IMR-90 (cell line): ENCODE results near the gene GDF10. TPM values are rescaled to one million over a fixed set of nuclear protein-coding genes. Genes with fewer than 3 reads are reported as not detected.

ENCODE experiments used
- ATAC-seq: fragments of 200-7000 bp; cut with Tn5 transposase; 2 replicates; pipeline ENCODE4 v1.9.1; 2020; ENCODE audit warnings: low read depth, mild to moderate bottlenecking, moderate library complexity
- BruUV-seq: library from RNA; stranded (reverse); fragments of 400-500 nt; replicated peaks from 2 replicates; lab custom pipeline; 2021; lab: Mats Ljungman, UMichigan
- CTCF ChIA-PET: fragments of 300-600 bp; formaldehyde crosslinking; extraction: SDS; loops from one replicate; lab custom pipeline; 2021; ENCODE audit warnings: antibody characterized with exemption; lab: Yijun Ruan, JAX
- POLR2A ChIA-PET: fragments of 300-600 bp; sonication (Branson Sonifier 250); formaldehyde crosslinking; loops from one replicate; lab custom pipeline; 2022; ENCODE audit warnings: antibody characterized with exemption; ENCODE audit not compliant: unreplicated experiment; lab: Charles Lee
- DNase-seq: peaks from one replicate; pipeline ENCODE4 v3.0.0; 2013
- H2AFZ ChIP-seq: replicated peaks from 2 replicates; pipeline ENCODE3; 2013; ENCODE audit warnings: low read length, mild to moderate bottlenecking; ENCODE audit not compliant: poor library complexity
- H2AK5ac ChIP-seq: 2 replicates; pipeline ENCODE4 v1.6.1; 2013; ENCODE audit warnings: low read depth, low read length, inconsistent platforms
- H2AK9ac ChIP-seq: replicated peaks from 2 replicates; pipeline ENCODE3; 2013; ENCODE audit warnings: mild to moderate bottlenecking, low read depth, low read length, moderate library complexity; ENCODE audit not compliant: poor library complexity
- H2BK120ac ChIP-seq: 2 replicates; pipeline ENCODE4 v1.6.1; 2013; ENCODE audit warnings: low read depth, low read length, inconsistent platforms
- H2BK15ac ChIP-seq: 3 replicates; pipeline ENCODE4 v1.6.1; 2013; ENCODE audit warnings: low read depth, low read length, inconsistent platforms
- H2BK20ac ChIP-seq: 2 replicates; pipeline ENCODE4 v1.6.1; 2013; ENCODE audit warnings: low read depth, mild to moderate bottlenecking, inconsistent platforms, low read length, moderate library complexity
- H2BK5ac ChIP-seq: 2 replicates; pipeline ENCODE4 v1.6.1; 2013; ENCODE audit warnings: mild to moderate bottlenecking, low read depth, low read length, inconsistent platforms; ENCODE audit not compliant: poor library complexity, severe bottlenecking
- H3K14ac ChIP-seq: replicated peaks from 2 replicates; pipeline ENCODE4 v1.6.1; 2013; ENCODE audit warnings: low read depth, low read length, inconsistent platforms
- H3K18ac ChIP-seq: 2 replicates; pipeline ENCODE4 v1.6.1; 2013; ENCODE audit warnings: low read depth, low read length, control low read depth
- H3K23ac ChIP-seq: 2 replicates; pipeline ENCODE4 v1.6.1; 2013; ENCODE audit warnings: low read depth, low read length, inconsistent platforms
- H3K27ac ChIP-seq: 2 replicates; pipeline ENCODE4 v1.5.1; 2013; ENCODE audit warnings: mild to moderate bottlenecking, control low read depth, low read length; ENCODE audit not compliant: insufficient read depth
- H3K27me3 ChIP-seq: 2 replicates; pipeline ENCODE4 v1.6.1; 2013; ENCODE audit warnings: low read length; ENCODE audit not compliant: control insufficient read depth, insufficient read depth
- H3K36me3 ChIP-seq: 2 replicates; pipeline ENCODE4 v1.6.1; 2013; ENCODE audit warnings: low read length, mixed read lengths; ENCODE audit not compliant: control insufficient read depth, insufficient read depth
- H3K4ac ChIP-seq: 2 replicates; pipeline ENCODE4 v1.6.1; 2013; ENCODE audit warnings: low read depth, low read length, inconsistent platforms
- H3K4me1 ChIP-seq: 2 replicates; pipeline ENCODE4 v1.6.1; 2013; ENCODE audit warnings: low read length, mixed read lengths; ENCODE audit not compliant: control insufficient read depth, insufficient read depth
- H3K4me2 ChIP-seq: 2 replicates; pipeline ENCODE4 v1.6.1; 2013; ENCODE audit warnings: low read depth, mild to moderate bottlenecking, control low read depth, low read length, moderate library complexity
- H3K4me3 ChIP-seq: 2 replicates; pipeline ENCODE4 v1.5.1; 2013; ENCODE audit warnings: low read depth, mild to moderate bottlenecking, control low read depth, low read length, moderate library complexity; ENCODE audit not compliant: insufficient read depth
- H3K56ac ChIP-seq: 2 replicates; pipeline ENCODE4 v1.6.1; 2013; ENCODE audit warnings: low read length, inconsistent platforms; ENCODE audit not compliant: insufficient read depth; ENCODE audit errors: extremely low read depth
- H3K79me1 ChIP-seq, 2 experiments: 2 replicates each; pipeline ENCODE4 v1.6.1; 2013; ENCODE audit warnings: low read length in 2 of 2, inconsistent platforms in 1 of 2, low read depth in 1 of 2
- H3K9ac ChIP-seq: 2 replicates; pipeline ENCODE4 v1.6.1; 2013; ENCODE audit warnings: low read depth, low read length, control low read depth
- H3K9me1 ChIP-seq: 2 replicates; pipeline ENCODE4 v1.6.1; 2013; ENCODE audit warnings: low read length, inconsistent platforms; ENCODE audit not compliant: insufficient read depth
- H3K9me3 ChIP-seq: 2 replicates; pipeline ENCODE4 v1.6.1; 2013; ENCODE audit warnings: low read length; ENCODE audit not compliant: control insufficient read depth, insufficient read depth
- H4K20me1 ChIP-seq: 2 replicates; pipeline ENCODE4 v1.6.1; 2013; ENCODE audit warnings: low read length, inconsistent platforms; ENCODE audit not compliant: insufficient read depth
- H4K5ac ChIP-seq: 2 replicates; pipeline ENCODE4 v1.6.1; 2013; ENCODE audit warnings: mild to moderate bottlenecking, low read depth, low read length, control low read depth
- H4K8ac ChIP-seq, 2 experiments: 2 replicates each; pipeline ENCODE4 v1.6.1; 2013; ENCODE audit warnings: low read depth in 2 of 2, low read length in 2 of 2, control low read depth in 1 of 2, inconsistent platforms in 1 of 2
- H4K91ac ChIP-seq: 2 replicates; pipeline ENCODE4 v1.6.1; 2013; ENCODE audit warnings: low read depth, low read length, inconsistent platforms; ENCODE audit not compliant: insufficient read depth
- BHLHE40 ChIP-seq: fragments of 150-350 bp; IDR thresholded peaks from 2 replicates; pipeline ENCODE4 v1.6.1; 2016; ENCODE audit warnings: mild to moderate bottlenecking, low read depth, low read length
- CEBPB ChIP-seq: IDR thresholded peaks from 2 replicates; pipeline ENCODE4 v1.6.1; 2012; ENCODE audit warnings: low read depth, low read length, improper control_type of control experiment
- CHD1 ChIP-seq: IDR thresholded peaks from 2 replicates; pipeline ENCODE4 v1.6.1; 2012; ENCODE audit warnings: low read depth, low read length, improper control_type of control experiment
- FOS ChIP-seq: fragments of 150-350 bp; IDR thresholded peaks from 2 replicates; pipeline ENCODE4 v1.6.1; 2016; ENCODE audit warnings: low read depth, low read length
- MAFK ChIP-seq: IDR thresholded peaks from 2 replicates; pipeline ENCODE4 v1.6.1; 2012; ENCODE audit warnings: low read depth, low read length, improper control_type of control experiment
- MAZ ChIP-seq: IDR thresholded peaks from 2 replicates; pipeline ENCODE4 v1.6.1; 2012; ENCODE audit warnings: low read depth, mild to moderate bottlenecking, low read length, improper control_type of control experiment, moderate library complexity, borderline replicate concordance
- MXI1 ChIP-seq: IDR thresholded peaks from 2 replicates; pipeline ENCODE4 v1.6.1; 2012; ENCODE audit warnings: low read depth, mild to moderate bottlenecking, low read length, moderate library complexity, borderline replicate concordance
- NFE2L2 ChIP-seq: fragments of 150-350 bp; IDR thresholded peaks from 2 replicates; pipeline ENCODE4 v1.6.1; 2016; ENCODE audit warnings: low read depth, mild to moderate bottlenecking, low read length
- POLR2A ChIP-seq: IDR thresholded peaks from 2 replicates; pipeline ENCODE4 v1.6.1; 2012; ENCODE audit warnings: mild to moderate bottlenecking, low read depth, low read length
- RAD21 ChIP-seq: IDR thresholded peaks from 2 replicates; pipeline ENCODE4 v1.6.1; 2012; ENCODE audit warnings: low read length, improper control_type of control experiment
- RCOR1 ChIP-seq: IDR thresholded peaks from 2 replicates; pipeline ENCODE4 v1.6.1; 2012; ENCODE audit warnings: mild to moderate bottlenecking, low read length, improper control_type of control experiment; ENCODE audit not compliant: insufficient replicate concordance
- RFX5 ChIP-seq: IDR thresholded peaks from 2 replicates; pipeline ENCODE4 v1.8.0; 2012; ENCODE audit warnings: low read depth, mild to moderate bottlenecking, low read length, moderate library complexity
- SMC3 ChIP-seq: fragments of 150-350 bp; IDR thresholded peaks from 2 replicates; pipeline ENCODE4 v1.6.1; 2016; ENCODE audit warnings: low read depth, mild to moderate bottlenecking, antibody characterized with exemption, low read length, moderate library complexity
- WGBS, 2 experiments: methylation state at CpG; one replicate each; pipeline versions ENCODE4 v1.1.5 to v1.1.7; 2013; ENCODE audit warnings: missing lambda C conversion rate in 2 of 2; ENCODE audit not compliant: insufficient read length in 1 of 2; ENCODE audit errors: extremely low coverage in 2 of 2; 5-methylcytosine and 5-hydroxymethylcytosine counted together
- dilution Hi-C: fragments of 300-500 bp; cut with HindIII; formaldehyde crosslinking; loops from one replicate; pipeline ENCODE4 v1.14.3; 2018; ENCODE audit warnings: low sequenced_read_pairs; ENCODE audit not compliant: unreplicated experiment
- in situ Hi-C: fragments of 300-500 bp; cut with MboI; formaldehyde crosslinking; loops from 3 replicates; pipeline ENCODE4 v1.14.3; 2019; ENCODE audit warnings: low sequenced_read_pairs, inconsistent platforms, mixed read lengths
- intact Hi-C: fragments of 100-400 bp; cut with micrococcal nuclease; formaldehyde crosslinking; loops from 2 replicates; pipeline ENCODE4 v1.10.0; 2022
- polyA plus RNA-seq, 3 experiments: library from polyadenylated mRNA; depleted of rRNA; stranded (reverse); fragments of >200 nt; gene quantifications; 2 replicates each; pipeline ENCODE4 v1.2.3, GENCODE V29; 2012; ENCODE audit warnings: low replicate concordance in 1 of 3
- total RNA-seq: library from RNA; depleted of rRNA; stranded (reverse); fragments of >200 nt; gene quantifications from 2 replicates; pipeline ENCODE4 v1.2.3, GENCODE V29; 2012
- TF ChIP-seq, protein P1 (sequence below): fragments of 150-350 bp; IDR thresholded peaks from 2 replicates; pipeline ENCODE4 v1.6.1; 2017; ENCODE audit warnings: mild to moderate bottlenecking, antibody characterized with exemption, low read length, low read depth
- TF ChIP-seq, protein P2 (sequence below): conservative IDR thresholded peaks from 2 replicates; pipeline ENCODE4 v1.5.1; 2012; ENCODE audit warnings: mild to moderate bottlenecking, low read depth, low read length, improper control_type of control experiment
- TF ChIP-seq, protein P3 (sequence below): fragments of 150-350 bp; IDR thresholded peaks from 2 replicates; pipeline ENCODE4 v1.6.1; 2016; ENCODE audit warnings: low read depth, mild to moderate bottlenecking, low read length, moderate library complexity, borderline replicate concordance

GDF10 gene
- total and polyA plus RNA-seq, 2 of the 4 experiments (the other 2 are of a cell fraction), result 0.34 TPM; not detected in 1

DNA sequence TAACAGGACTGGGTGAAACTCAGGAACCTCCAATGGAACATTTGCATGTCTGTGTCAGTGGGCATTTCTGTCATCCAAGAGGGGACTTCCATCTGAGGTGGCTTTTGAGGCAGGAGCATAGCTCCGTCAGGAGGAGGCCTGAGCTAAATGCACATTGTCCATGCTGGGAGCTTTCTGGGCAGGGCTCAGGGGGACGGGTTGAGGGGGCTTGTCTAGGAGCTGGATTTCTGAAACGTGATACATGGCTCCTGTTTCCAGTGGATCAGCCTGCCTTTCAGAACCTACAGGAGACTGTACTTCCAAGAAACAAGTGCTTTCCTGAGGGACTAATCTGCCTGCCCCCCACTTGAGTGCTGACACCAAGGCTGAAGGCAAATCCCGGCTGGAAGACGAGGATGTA is 40.5 kb upstream of the GDF10 start:
- ATAC-seq (no peak), DNase-seq (no peak)
- Histone ChIP-seq H3K27ac (no peak overlapping the region), H4K8ac (no peak overlapping the region), H2BK20ac (no peak overlapping the region), H4K91ac (no peak overlapping the region), H3K27me3 (peaks cover 15% of the 10 kb centered on the region), H2BK120ac (no peak overlapping the region), H3K4me3 (no peak overlapping the region), H2AFZ (no peak overlapping the region), H2AK5ac (no peak overlapping the region), H3K23ac (no peak overlapping the region), H2BK5ac (no peak overlapping the region), H4K20me1 (no peaks in the 10 kb centered on the region), H3K14ac (no peak overlapping the region), H3K36me3 (no peaks in the 10 kb centered on the region), H4K5ac (no peak overlapping the region), H3K4ac (no peak overlapping the region), H3K4me1 (peaks cover 2% of the 10 kb centered on the region; the same call in 1 of the 2 replicates), H3K18ac (no peak overlapping the region), H3K4me2 (no peak overlapping the region), H3K9me3 (peaks cover 1% of the 10 kb centered on the region), H3K9ac (no peak overlapping the region), H2AK9ac (no peak overlapping the region), H3K9me1 (no peaks in the 10 kb centered on the region; the same call in 1 of the 2 replicates), H2BK15ac (no peak overlapping the region), H3K79me1 (no peaks in the 10 kb centered on the region), H3K56ac (no peak overlapping the region)
- BruUV-seq, result no TSS peak
- in situ Hi-C loops, result no loop called here
- WGBS, 2 experiments, result no CpG with 5 or more reads among the region's 5 CpGs
- dilution Hi-C loops, result no loop called here
- ChIA-PET CTCF (no interaction called here), POLR2A (no interaction called here)
- intact Hi-C loops, result no loop called here
- TF ChIP-seq MAZ (no peak), BHLHE40 (no peak), NFE2L2 (no peak), MAFK (no peak), RAD21 (no peak), RFX5 (no peak), SMC3 (no peak), CHD1 (no peak), RCOR1 (no peak), FOS (no peak), POLR2A (no peak), CEBPB (no peak), MXI1 (no peak)
- TF ChIP-seq, protein P1, sequence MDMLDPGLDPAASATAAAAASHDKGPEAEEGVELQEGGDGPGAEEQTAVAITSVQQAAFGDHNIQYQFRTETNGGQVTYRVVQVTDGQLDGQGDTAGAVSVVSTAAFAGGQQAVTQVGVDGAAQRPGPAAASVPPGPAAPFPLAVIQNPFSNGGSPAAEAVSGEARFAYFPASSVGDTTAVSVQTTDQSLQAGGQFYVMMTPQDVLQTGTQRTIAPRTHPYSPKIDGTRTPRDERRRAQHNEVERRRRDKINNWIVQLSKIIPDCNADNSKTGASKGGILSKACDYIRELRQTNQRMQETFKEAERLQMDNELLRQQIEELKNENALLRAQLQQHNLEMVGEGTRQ, result no peak
- TF ChIP-seq, protein P2, sequence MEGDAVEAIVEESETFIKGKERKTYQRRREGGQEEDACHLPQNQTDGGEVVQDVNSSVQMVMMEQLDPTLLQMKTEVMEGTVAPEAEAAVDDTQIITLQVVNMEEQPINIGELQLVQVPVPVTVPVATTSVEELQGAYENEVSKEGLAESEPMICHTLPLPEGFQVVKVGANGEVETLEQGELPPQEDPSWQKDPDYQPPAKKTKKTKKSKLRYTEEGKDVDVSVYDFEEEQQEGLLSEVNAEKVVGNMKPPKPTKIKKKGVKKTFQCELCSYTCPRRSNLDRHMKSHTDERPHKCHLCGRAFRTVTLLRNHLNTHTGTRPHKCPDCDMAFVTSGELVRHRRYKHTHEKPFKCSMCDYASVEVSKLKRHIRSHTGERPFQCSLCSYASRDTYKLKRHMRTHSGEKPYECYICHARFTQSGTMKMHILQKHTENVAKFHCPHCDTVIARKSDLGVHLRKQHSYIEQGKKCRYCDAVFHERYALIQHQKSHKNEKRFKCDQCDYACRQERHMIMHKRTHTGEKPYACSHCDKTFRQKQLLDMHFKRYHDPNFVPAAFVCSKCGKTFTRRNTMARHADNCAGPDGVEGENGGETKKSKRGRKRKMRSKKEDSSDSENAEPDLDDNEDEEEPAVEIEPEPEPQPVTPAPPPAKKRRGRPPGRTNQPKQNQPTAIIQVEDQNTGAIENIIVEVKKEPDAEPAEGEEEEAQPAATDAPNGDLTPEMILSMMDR, result no peak
- TF ChIP-seq, protein P3, sequence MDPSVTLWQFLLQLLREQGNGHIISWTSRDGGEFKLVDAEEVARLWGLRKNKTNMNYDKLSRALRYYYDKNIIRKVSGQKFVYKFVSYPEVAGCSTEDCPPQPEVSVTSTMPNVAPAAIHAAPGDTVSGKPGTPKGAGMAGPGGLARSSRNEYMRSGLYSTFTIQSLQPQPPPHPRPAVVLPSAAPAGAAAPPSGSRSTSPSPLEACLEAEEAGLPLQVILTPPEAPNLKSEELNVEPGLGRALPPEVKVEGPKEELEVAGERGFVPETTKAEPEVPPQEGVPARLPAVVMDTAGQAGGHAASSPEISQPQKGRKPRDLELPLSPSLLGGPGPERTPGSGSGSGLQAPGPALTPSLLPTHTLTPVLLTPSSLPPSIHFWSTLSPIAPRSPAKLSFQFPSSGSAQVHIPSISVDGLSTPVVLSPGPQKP, result no peak
